CD4-positive, alpha-beta T cell (primary cell): ENCODE data around the gene UGT2B15. TPM values are rescaled to one million over a fixed set of nuclear protein-coding genes. Genes with fewer than 3 reads are reported as not detected.
"Not testable (repeated sequence)": the region's sequence is repeated elsewhere in the genome, so short reads cannot be mapped to it uniquely, and the experiment has no call there.

Experiments
- ATAC-seq: fragments of 200-7000 bp; cut with Tn5 transposase; one replicate; pipeline ENCODE4 v1.10.0; 2022; ENCODE audit warnings: mild to moderate bottlenecking; ENCODE audit not compliant: poor library complexity
- CTCF ChIA-PET: fragments of 350-600 bp; sonication (Branson Sonifier 250); formaldehyde crosslinking; loops from one replicate; lab custom pipeline; 2021; ENCODE audit warnings: antibody characterized with exemption, inconsistent platforms; lab: Charles Lee
- POLR2A ChIA-PET: fragments of 350-600 bp; sonication (Branson Sonifier 250); formaldehyde crosslinking; loops from one replicate; lab custom pipeline; 2021; ENCODE audit warnings: antibody characterized with exemption, inconsistent platforms; lab: Charles Lee
- DNase-seq, 14 experiments: peaks; one replicate each; pipeline ENCODE4 v3.0.0-alpha.2; 2013 to 2020; ENCODE audit warnings: mixed read lengths in 2 of 14
- H3K27ac ChIP-seq, 2 donors: one replicate each; pipeline versions ENCODE4 v1.5.1 to v1.7.0; 2013; ENCODE audit warnings: low read length in 2 of 2, low read depth in 1 of 2, mild to moderate bottlenecking in 1 of 2
- H3K27me3 ChIP-seq, 2 experiments: 1 replicate in 1 of 2; 2 replicates in 1 of 2; pipeline versions ENCODE4 v1.6.1 to v1.7.0; 2013; ENCODE audit warnings: low read length in 2 of 2, control low read depth in 1 of 2, mild to moderate bottlenecking in 1 of 2, moderate library complexity in 1 of 2; ENCODE audit not compliant: insufficient read depth in 2 of 2, control insufficient read depth in 1 of 2
- H3K36me3 ChIP-seq: one replicate; pipeline ENCODE4 v1.6.1; 2013; ENCODE audit warnings: low read length, control low read depth; ENCODE audit not compliant: insufficient read depth
- H3K4me1 ChIP-seq: one replicate; pipeline ENCODE4 v1.6.1; 2013; ENCODE audit warnings: low read length, control low read depth; ENCODE audit not compliant: insufficient read depth
- H3K4me3 ChIP-seq: one replicate; pipeline ENCODE4 v1.5.1; 2013; ENCODE audit warnings: mild to moderate bottlenecking, low read length, moderate library complexity
- H3K9me3 ChIP-seq, 2 experiments: 1 replicate in 1 of 2; 2 replicates in 1 of 2; pipeline versions ENCODE4 v1.6.1 to v1.7.0; 2013; ENCODE audit warnings: low read length in 2 of 2, mild to moderate bottlenecking in 2 of 2, control low read depth in 1 of 2, moderate library complexity in 1 of 2; ENCODE audit not compliant: control insufficient read depth in 1 of 2, insufficient read depth in 1 of 2
- H3K27ac Mint-ChIP-seq: one replicate; pipeline ENCODE4 v1.8.0; 2020; ENCODE audit warnings: mixed read lengths
- H3K27me3 Mint-ChIP-seq: one replicate; pipeline ENCODE4 v1.8.0; 2021; ENCODE audit warnings: mixed read lengths
- H3K36me3 Mint-ChIP-seq: one replicate; pipeline ENCODE4 v1.8.0; 2021; ENCODE audit warnings: low read depth, mixed read lengths
- H3K4me1 Mint-ChIP-seq: one replicate; pipeline ENCODE4 v1.8.0; 2021; ENCODE audit warnings: low read depth, mixed read lengths
- H3K4me3 Mint-ChIP-seq: one replicate; pipeline ENCODE4 v1.8.0; 2020; ENCODE audit warnings: mild to moderate bottlenecking, mixed read lengths
- H3K9me3 Mint-ChIP-seq: one replicate; pipeline ENCODE4 v1.8.0; 2020; ENCODE audit warnings: mixed read lengths
- CTCF ChIP-seq: fragments of 200-600 bp; IDR thresholded peaks from one replicate; pipeline ENCODE4 v1.8.0; 2022; ENCODE audit warnings: antibody characterized with exemption, mild to moderate bottlenecking
- intact Hi-C, 2 experiments: fragments of 100-400 bp; cut with DNase I in 1 of 2; cut with micrococcal nuclease in 1 of 2; formaldehyde crosslinking; loops; one replicate each; pipeline versions ENCODE4 v1.15.1 to v1.9.0; 2023 to 2025; cut with DNase I, micrococcal nuclease
- total RNA-seq, 174 experiments: library from RNA in 2 of 174; stranded (reverse) in 2 of 174; gene quantifications; one replicate each; pipeline ENCODE4 v1.2.3 and lab custom pipeline; 2021 to 2026

UGT2B15 gene
- total RNA-seq, 2 experiments from 2014 or later = not detected

GRCh38 chr4:68714400-68714799, 43.9 kb upstream of the UGT2B15 start:
- TF ChIP-seq CTCF = no peak
- Mint-ChIP-seq H3K27me3 (no peaks in the 10 kb centered on the region), H3K27ac (no peak overlapping the region), H3K36me3 (no peaks in the 10 kb centered on the region), H3K4me1 (no peaks in the 10 kb centered on the region), H3K9me3 (no peaks in the 10 kb centered on the region), H3K4me3 (no peak overlapping the region)
- Histone ChIP-seq H3K27ac (no peak overlapping the region), H3K9me3 (no peaks in the 10 kb centered on the region), H3K36me3 (no peaks in the 10 kb centered on the region), H3K27me3 (no peaks in the 10 kb centered on the region), H3K4me3 (no peak overlapping the region), H3K4me1 (no peaks in the 10 kb centered on the region)
- intact Hi-C loops = no loop called here
- no peak for DNase-seq
- ChIA-PET CTCF (no interaction called here), POLR2A (no interaction called here)
- no peak for ATAC-seq

GRCh38 chr4:68712207-68712606, 41.8 kb upstream of the UGT2B15 start:
- DNase-seq (no peak), ATAC-seq (no peak)
- H3K4me3 ChIP-seq = no peak overlapping the region
- H3K27ac Mint-ChIP-seq = no peak overlapping the region
- ChIA-PET CTCF (no interaction called here), POLR2A (no interaction called here)
- no peaks in the 10 kb centered on the region for H3K36me3 Mint-ChIP-seq
- H3K27ac ChIP-seq = no peak overlapping the region
- intact Hi-C loops = no loop called here
- no peak overlapping the region for H3K4me3 Mint-ChIP-seq
- H3K36me3 ChIP-seq = no peaks in the 10 kb centered on the region
- H3K4me1 Mint-ChIP-seq = no peaks in the 10 kb centered on the region
- no peak for TF ChIP-seq CTCF
- no peaks in the 10 kb centered on the region for H3K9me3 ChIP-seq
- H3K9me3 Mint-ChIP-seq = no peaks in the 10 kb centered on the region
- no peaks in the 10 kb centered on the region for H3K4me1 ChIP-seq
- no peaks in the 10 kb centered on the region for H3K27me3 ChIP-seq
- H3K27me3 Mint-ChIP-seq = no peaks in the 10 kb centered on the region

GRCh38 chr4:68708566-68708965, 38.1 kb upstream of the UGT2B15 start:
- CTCF ChIA-PET = no interaction called here

GRCh38 chr4:68703168-68703567, 32.7 kb upstream of the UGT2B15 start:
- H3K27me3 ChIP-seq, ATAC-seq, H3K36me3 ChIP-seq, DNase-seq, intact Hi-C loops, H3K9me3 Mint-ChIP-seq, H3K4me1 Mint-ChIP-seq, H3K27ac ChIP-seq, H3K9me3 ChIP-seq, POLR2A ChIA-PET, H3K4me3 Mint-ChIP-seq, H3K4me1 ChIP-seq, CTCF ChIA-PET, H3K27ac Mint-ChIP-seq, H3K36me3 Mint-ChIP-seq, H3K27me3 Mint-ChIP-seq, H3K4me3 ChIP-seq: not testable (repeated sequence)

More at GRCh38 chr4:68708566-68708965, 38.1 kb upstream of the UGT2B15 start:
- H3K27me3 Mint-ChIP-seq = no peaks in the 10 kb centered on the region
- no peaks in the 10 kb centered on the region for H3K4me1 ChIP-seq
- H3K4me1 Mint-ChIP-seq = no peaks in the 10 kb centered on the region
- POLR2A ChIA-PET = no interaction called here
- no peaks in the 10 kb centered on the region for H3K9me3 Mint-ChIP-seq
- no peaks in the 10 kb centered on the region for H3K36me3 ChIP-seq
- H3K4me3 Mint-ChIP-seq = no peak overlapping the region
- intact Hi-C loops = no loop called here
- H3K27ac Mint-ChIP-seq = no peak overlapping the region
- H3K36me3 Mint-ChIP-seq = no peaks in the 10 kb centered on the region
- no peak for DNase-seq
- no peak for ATAC-seq
- H3K4me3 ChIP-seq = no peak overlapping the region
- H3K9me3 ChIP-seq = no peaks in the 10 kb centered on the region
- H3K27ac ChIP-seq = no peak overlapping the region
- no peak for TF ChIP-seq CTCF
- no peaks in the 10 kb centered on the region for H3K27me3 ChIP-seq
